LNCaP clone FGC (cell line): ENCODE data around the gene RNF123.

Experiments
- DNase-seq: peaks from one replicate; pipeline ENCODE4 v3.0.0-alpha.2; 2011; ENCODE audit warnings: low read depth
- H3K4me3 ChIP-seq: 2 replicates; pipeline ENCODE4 v1.5.1; 2011; ENCODE audit warnings: mild to moderate bottlenecking, low read depth, low read length, control low read depth
- TF ChIP-seq, protein P1 (sequence below): IDR thresholded peaks from 2 replicates; pipeline ENCODE4 v1.5.1; 2012; ENCODE audit warnings: mild to moderate bottlenecking; ENCODE audit not compliant: control insufficient read depth, insufficient read depth; ENCODE audit errors: extremely low read depth

RNF123 gene

GRCh38 chr3:49723628-49724551 is 34.5 kb downstream of the RNF123 start, which contains the start of gene GMPPB:
Gene GMPPB, minus strand, starts transcription at chr3:49723951. Its CDS starts 225 bp downstream, at chr3:49723726.
- TF ChIP-seq, protein P1, sequence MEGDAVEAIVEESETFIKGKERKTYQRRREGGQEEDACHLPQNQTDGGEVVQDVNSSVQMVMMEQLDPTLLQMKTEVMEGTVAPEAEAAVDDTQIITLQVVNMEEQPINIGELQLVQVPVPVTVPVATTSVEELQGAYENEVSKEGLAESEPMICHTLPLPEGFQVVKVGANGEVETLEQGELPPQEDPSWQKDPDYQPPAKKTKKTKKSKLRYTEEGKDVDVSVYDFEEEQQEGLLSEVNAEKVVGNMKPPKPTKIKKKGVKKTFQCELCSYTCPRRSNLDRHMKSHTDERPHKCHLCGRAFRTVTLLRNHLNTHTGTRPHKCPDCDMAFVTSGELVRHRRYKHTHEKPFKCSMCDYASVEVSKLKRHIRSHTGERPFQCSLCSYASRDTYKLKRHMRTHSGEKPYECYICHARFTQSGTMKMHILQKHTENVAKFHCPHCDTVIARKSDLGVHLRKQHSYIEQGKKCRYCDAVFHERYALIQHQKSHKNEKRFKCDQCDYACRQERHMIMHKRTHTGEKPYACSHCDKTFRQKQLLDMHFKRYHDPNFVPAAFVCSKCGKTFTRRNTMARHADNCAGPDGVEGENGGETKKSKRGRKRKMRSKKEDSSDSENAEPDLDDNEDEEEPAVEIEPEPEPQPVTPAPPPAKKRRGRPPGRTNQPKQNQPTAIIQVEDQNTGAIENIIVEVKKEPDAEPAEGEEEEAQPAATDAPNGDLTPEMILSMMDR = no peak
- peak within 1 kb of the TSS; percentile 91 for H3K4me3 ChIP-seq
- peak; percentile 93 for DNase-seq

DNA sequence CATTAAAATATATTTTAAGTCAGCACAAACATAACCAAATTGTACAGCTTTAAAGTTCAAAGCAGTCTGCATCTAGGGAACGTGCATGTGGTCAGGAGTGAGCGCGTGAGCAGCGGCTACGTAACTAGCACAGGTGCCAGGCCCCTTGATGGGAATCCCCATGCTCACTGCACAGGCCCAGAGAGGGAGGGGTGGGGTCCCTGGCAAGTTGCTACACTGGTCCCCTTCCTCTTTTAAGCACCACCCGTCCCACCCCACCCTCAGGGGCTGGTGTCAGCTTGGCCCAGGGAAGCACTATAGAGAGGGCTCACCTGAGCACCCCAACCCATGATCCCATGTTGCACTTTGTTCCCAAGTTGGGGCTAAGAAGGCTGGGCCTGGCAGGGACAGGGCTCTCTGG is 35.2 kb downstream of the RNF123 start:
- DNase-seq = no peak
- TF ChIP-seq, protein P1 = no peak

GRCh38 chr3:49725906-49726681 is 36.7 kb downstream of the RNF123 start:
- TF ChIP-seq, protein P1 = no peak
- no peak for DNase-seq
- H3K4me3 ChIP-seq = no peak overlapping the region

More for the DNA sequence above, 35.2 kb downstream of the RNF123 start:
- H3K4me3 ChIP-seq = peak overlapping the region; percentile 91

- TF ChIP-seq, protein P1 = no peak
- no peak overlapping the region for H3K4me3 ChIP-seq
- no peak for DNase-seq
Measured at GRCh38 chr3:49727154-49727923, 38.0 kb downstream of the RNF123 start.

GRCh38 chr3:49727924-49728361 is 38.6 kb downstream of the RNF123 start:
- DNase-seq = no peak
- no peak overlapping the region for H3K4me3 ChIP-seq
- TF ChIP-seq, protein P1 = no peak

- H3K4me3 ChIP-seq = no peak overlapping the region
- no peak for DNase-seq
- TF ChIP-seq, protein P1 = no peak
Measured at GRCh38 chr3:49729966-49730609, 40.7 kb downstream of the RNF123 start.
